Loucy (cell line): Measurements from ENCODE around the gene IPO9.

Source experiments
- H2AFZ ChIP-seq: fragments of 200-600 bp; sonication (generic); 2 replicates; pipeline ENCODE4 v1.6.0; 2016; ENCODE audit warnings: antibody characterized with exemption, mild to moderate bottlenecking, low read length, moderate library complexity
- H3F3A ChIP-seq: fragments of 200-600 bp; 2 replicates; pipeline ENCODE4 v1.6.0; 2016; ENCODE audit warnings: antibody characterized with exemption, low read depth, mild to moderate bottlenecking
- H3K27me3 ChIP-seq: fragments of 200-600 bp; sonication (generic); 2 replicates; pipeline ENCODE4 v1.6.1; 2014; ENCODE audit warnings: low read length, mild to moderate bottlenecking; ENCODE audit not compliant: insufficient read depth, poor library complexity, severe bottlenecking
- H3K36me3 ChIP-seq: fragments of 200-600 bp; sonication (generic); 2 replicates; pipeline ENCODE4 v1.6.1; 2016; ENCODE audit warnings: low read length; ENCODE audit not compliant: insufficient read depth
- H3K4me1 ChIP-seq: fragments of 200-600 bp; sonication (generic); 2 replicates; pipeline ENCODE4 v1.5.1; 2014; ENCODE audit warnings: low read length, mild to moderate bottlenecking; ENCODE audit not compliant: insufficient read depth, poor library complexity, severe bottlenecking
- H3K4me2 ChIP-seq: fragments of 200-600 bp; sonication (generic); 2 replicates; pipeline ENCODE4 v1.6.0; 2014; ENCODE audit warnings: antibody characterized with exemption, low read length, low read depth, mild to moderate bottlenecking; ENCODE audit not compliant: poor library complexity, severe bottlenecking
- H3K4me3 ChIP-seq: fragments of 200-600 bp; sonication (generic); 2 replicates; pipeline ENCODE4 v1.5.1; 2014; ENCODE audit warnings: low read length, mild to moderate bottlenecking, mixed read lengths; ENCODE audit not compliant: poor library complexity, severe bottlenecking
- H3K79me2 ChIP-seq: fragments of 200-600 bp; sonication (generic); 2 replicates; pipeline ENCODE4 v1.6.1; 2014; ENCODE audit warnings: low read length; ENCODE audit not compliant: insufficient read depth
- H3K9ac ChIP-seq: fragments of 200-600 bp; sonication (generic); 2 replicates; pipeline ENCODE4 v1.6.0; 2014; ENCODE audit warnings: mild to moderate bottlenecking, low read depth, low read length, moderate library complexity; ENCODE audit not compliant: poor library complexity, severe bottlenecking
- H3K9me2 ChIP-seq: fragments of 200-600 bp; sonication (generic); replicated peaks from 2 replicates; pipeline ENCODE4 v1.6.1; 2016; ENCODE audit warnings: low read depth, low read length, mixed read lengths
- H3K9me3 ChIP-seq: fragments of 200-600 bp; sonication (generic); 2 replicates; pipeline ENCODE4 v1.6.1; 2014; ENCODE audit warnings: mild to moderate bottlenecking, antibody characterized with exemption, low read length, low read depth; ENCODE audit not compliant: insufficient read depth
- H4K20me1 ChIP-seq: fragments of 200-600 bp; sonication (generic); 2 replicates; pipeline ENCODE4 v1.6.0; 2014; ENCODE audit warnings: antibody characterized with exemption, low read length, mild to moderate bottlenecking; ENCODE audit not compliant: insufficient read depth, poor library complexity, severe bottlenecking
- EZH2phosphoT487 ChIP-seq: fragments of 200-600 bp; IDR thresholded peaks from 2 replicates; pipeline ENCODE4 v1.6.1; 2018; ENCODE audit warnings: antibody characterized with exemption, mild to moderate bottlenecking, moderate library complexity, borderline replicate concordance
- TF ChIP-seq, protein P1 (sequence below): fragments of 200-600 bp; sonication (generic); conservative IDR thresholded peaks from 2 replicates; pipeline ENCODE4 v1.5.1; 2014; ENCODE audit warnings: mild to moderate bottlenecking, antibody characterized with exemption, low read length

IPO9 gene

DNA sequence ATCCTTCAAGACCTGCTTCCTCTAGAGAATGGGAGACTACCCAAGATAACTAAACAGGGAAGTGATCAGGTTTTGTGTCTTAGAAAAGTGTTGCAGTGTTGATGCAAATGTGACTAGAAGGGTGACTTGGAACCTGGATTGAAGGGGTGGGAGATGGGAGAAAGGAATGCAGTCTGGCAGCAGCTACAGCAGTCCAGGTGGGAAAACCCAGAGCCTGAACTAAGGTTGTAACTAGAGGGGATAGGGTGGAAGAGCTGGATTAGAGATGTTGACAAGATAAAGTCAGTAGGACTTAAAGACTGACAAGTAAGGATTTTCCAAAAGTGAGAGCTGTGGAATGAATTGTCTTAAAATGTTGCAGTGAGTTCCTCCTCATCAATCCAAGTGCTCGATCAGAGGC, 52.7 kb downstream of the IPO9 start:
- Histone ChIP-seq H4K20me1 (no peaks in the 10 kb centered on the region), H3K4me1 (no peaks in the 10 kb centered on the region), H3K9ac (no peak overlapping the region), H3K79me2 (no peaks in the 10 kb centered on the region), H3F3A (no peaks in the 10 kb centered on the region), H3K9me2 (no peaks in the 10 kb centered on the region), H3K9me3 (no peaks in the 10 kb centered on the region), H3K36me3 (peaks cover 3% of the 10 kb centered on the region; the same call in 1 of the 2 replicates), H3K4me2 (no peak overlapping the region), H3K27me3 (no peaks in the 10 kb centered on the region), H3K4me3 (no peak overlapping the region), H2AFZ (no peak overlapping the region)
- no peak for TF ChIP-seq EZH2phosphoT487
- TF ChIP-seq, protein P1, sequence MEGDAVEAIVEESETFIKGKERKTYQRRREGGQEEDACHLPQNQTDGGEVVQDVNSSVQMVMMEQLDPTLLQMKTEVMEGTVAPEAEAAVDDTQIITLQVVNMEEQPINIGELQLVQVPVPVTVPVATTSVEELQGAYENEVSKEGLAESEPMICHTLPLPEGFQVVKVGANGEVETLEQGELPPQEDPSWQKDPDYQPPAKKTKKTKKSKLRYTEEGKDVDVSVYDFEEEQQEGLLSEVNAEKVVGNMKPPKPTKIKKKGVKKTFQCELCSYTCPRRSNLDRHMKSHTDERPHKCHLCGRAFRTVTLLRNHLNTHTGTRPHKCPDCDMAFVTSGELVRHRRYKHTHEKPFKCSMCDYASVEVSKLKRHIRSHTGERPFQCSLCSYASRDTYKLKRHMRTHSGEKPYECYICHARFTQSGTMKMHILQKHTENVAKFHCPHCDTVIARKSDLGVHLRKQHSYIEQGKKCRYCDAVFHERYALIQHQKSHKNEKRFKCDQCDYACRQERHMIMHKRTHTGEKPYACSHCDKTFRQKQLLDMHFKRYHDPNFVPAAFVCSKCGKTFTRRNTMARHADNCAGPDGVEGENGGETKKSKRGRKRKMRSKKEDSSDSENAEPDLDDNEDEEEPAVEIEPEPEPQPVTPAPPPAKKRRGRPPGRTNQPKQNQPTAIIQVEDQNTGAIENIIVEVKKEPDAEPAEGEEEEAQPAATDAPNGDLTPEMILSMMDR = no peak

DNA sequence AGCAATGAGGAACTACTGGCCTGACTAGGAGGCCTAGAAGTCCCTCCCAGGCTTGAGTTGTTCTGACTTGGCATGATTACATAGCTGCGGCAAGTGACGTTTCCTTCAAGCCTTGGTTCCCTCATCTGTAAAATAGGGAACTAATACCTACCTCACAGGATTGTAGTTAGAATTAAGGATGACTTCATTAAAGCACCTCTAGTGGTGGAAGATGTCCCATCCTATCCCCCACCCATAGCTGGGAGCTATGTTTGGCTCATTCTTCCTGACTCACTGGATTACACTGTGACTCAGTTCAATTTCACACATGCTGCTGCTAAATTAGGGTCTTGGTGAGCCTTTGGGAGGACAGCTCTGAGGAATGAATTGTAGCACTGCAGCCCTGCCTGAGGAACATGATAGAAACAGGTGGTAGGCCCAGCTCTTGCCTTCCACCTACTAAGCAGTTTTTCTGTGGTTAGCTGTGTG, 53.7 kb downstream of the IPO9 start:
- Histone ChIP-seq H3F3A (no peaks in the 10 kb centered on the region), H3K4me2 (no peak overlapping the region), H3K9me3 (no peaks in the 10 kb centered on the region), H3K27me3 (no peaks in the 10 kb centered on the region), H4K20me1 (no peaks in the 10 kb centered on the region), H3K4me1 (no peaks in the 10 kb centered on the region), H3K9me2 (no peaks in the 10 kb centered on the region), H3K9ac (no peak overlapping the region), H2AFZ (no peak overlapping the region), H3K4me3 (no peak overlapping the region), H3K79me2 (no peaks in the 10 kb centered on the region), H3K36me3 (no peaks in the 10 kb centered on the region)
- TF ChIP-seq, protein P1 = no peak
- TF ChIP-seq EZH2phosphoT487 = no peak

DNA sequence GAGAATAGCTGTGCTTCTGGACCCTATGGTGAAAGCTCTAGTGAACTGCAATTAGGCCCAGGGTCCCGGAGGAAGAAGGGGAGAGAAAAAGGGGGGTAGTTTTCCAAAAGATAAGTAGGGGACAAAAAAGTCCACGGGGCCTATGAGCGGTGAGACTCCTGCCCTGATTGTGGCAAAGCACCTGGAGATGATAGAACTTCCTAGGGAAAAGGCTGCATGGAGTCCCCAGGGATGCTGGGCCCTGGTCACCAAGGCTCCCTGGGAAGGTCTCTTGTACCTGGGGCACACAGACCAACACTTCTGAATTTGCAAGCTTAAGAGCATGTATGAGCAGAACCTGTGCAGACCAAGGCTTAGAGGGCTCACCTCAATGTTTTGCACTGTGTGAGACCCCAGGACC, 54.3 kb downstream of the IPO9 start:
- no peaks in the 10 kb centered on the region for H3K9me3 ChIP-seq
- no peak overlapping the region for H3K4me2 ChIP-seq
- H3K27me3 ChIP-seq = no peaks in the 10 kb centered on the region
- H2AFZ ChIP-seq = no peak overlapping the region
- no peak overlapping the region for H3K4me3 ChIP-seq
- H3K9ac ChIP-seq = no peak overlapping the region
- TF ChIP-seq EZH2phosphoT487 = no peak
- TF ChIP-seq, protein P1 = no peak
- H3K79me2 ChIP-seq = no peaks in the 10 kb centered on the region
- H3F3A ChIP-seq = no peaks in the 10 kb centered on the region
- H3K36me3 ChIP-seq = no peaks in the 10 kb centered on the region
- no peaks in the 10 kb centered on the region for H4K20me1 ChIP-seq
- H3K9me2 ChIP-seq = no peaks in the 10 kb centered on the region
- H3K4me1 ChIP-seq = no peaks in the 10 kb centered on the region
